Heart left ventricle (tissue), 13 donors: ENCODE measurements around the gene GMPR.

Experiments
- POLR2A ChIP-seq, 2 donors: fragments of 450-650 bp; IDR thresholded peaks; one replicate each; pipeline ENCODE4 v1.6.1; 2017; ENCODE audit warnings: antibody characterized with exemption in 2 of 2, mild to moderate bottlenecking in 2 of 2, moderate library complexity in 2 of 2
- TF ChIP-seq, protein P1 (sequence below), 12 donors: fragments of 200-600 bp; sonication (generic) in 4 of 12; IDR thresholded peaks; one replicate each; pipeline versions ENCODE4 v1.5.0 to v1.8.0; 2018 to 2022; ENCODE audit warnings: antibody characterized with exemption in 12 of 12, mild to moderate bottlenecking in 5 of 12
- donor health status: ischemic (EF 13 %, LVEDD 7.1; RV severe dilation, severe dysfunction).
- donor health status: DM: no; HTN: yes; CAD: no.
- donor health status: DM: no; HTN: no; CAD: no.
- donor health status: ischemic (EF 25% LVEDD 6.9; RV normal size, moderate dysfunction).
- donor health status: ischemic (EF 25% LVEDD 5.7; RV mildly dilated, moderate dysfunction).
- donor health status: ischemic (EF 35%, LVEDD 5.7; RV mildly dilated, moderate dysfunction).
- donor health status: nonischemic (EF 11% LVEDD 7.7; RV severe dilation, severe dysfunction).
- donor health status: DM: yes; HTN: yes; CAD: no.
- donor health status: PGD.
- donor health status: ischemic (EF 29% LVEDD 5.4; RV normal size, mild dysfunction).
- donor health status: nonischemic (EF 23%, LVEDD 6.1; RV moderate dilation, normal function).

DNA sequence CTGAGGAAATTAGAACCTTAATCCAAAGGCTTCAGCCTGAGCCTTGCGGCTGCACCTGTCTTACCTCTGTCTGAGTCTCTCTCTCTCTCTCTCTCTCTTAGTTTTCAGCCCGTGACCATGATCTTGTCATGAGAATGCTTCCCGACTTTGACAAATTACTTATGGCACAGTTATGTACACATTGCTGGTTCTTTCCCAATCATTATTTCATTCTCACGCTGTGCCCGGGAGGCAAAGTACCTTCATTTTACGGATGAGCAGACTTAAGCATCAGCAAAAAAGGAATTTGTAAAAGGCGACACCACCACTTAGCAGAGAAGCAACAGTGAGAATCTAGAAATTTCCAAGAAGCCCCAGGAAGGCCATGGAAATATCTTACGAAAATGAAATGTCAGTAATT is 54.6 kb downstream of the GMPR start:
- TF ChIP-seq, protein P1, sequence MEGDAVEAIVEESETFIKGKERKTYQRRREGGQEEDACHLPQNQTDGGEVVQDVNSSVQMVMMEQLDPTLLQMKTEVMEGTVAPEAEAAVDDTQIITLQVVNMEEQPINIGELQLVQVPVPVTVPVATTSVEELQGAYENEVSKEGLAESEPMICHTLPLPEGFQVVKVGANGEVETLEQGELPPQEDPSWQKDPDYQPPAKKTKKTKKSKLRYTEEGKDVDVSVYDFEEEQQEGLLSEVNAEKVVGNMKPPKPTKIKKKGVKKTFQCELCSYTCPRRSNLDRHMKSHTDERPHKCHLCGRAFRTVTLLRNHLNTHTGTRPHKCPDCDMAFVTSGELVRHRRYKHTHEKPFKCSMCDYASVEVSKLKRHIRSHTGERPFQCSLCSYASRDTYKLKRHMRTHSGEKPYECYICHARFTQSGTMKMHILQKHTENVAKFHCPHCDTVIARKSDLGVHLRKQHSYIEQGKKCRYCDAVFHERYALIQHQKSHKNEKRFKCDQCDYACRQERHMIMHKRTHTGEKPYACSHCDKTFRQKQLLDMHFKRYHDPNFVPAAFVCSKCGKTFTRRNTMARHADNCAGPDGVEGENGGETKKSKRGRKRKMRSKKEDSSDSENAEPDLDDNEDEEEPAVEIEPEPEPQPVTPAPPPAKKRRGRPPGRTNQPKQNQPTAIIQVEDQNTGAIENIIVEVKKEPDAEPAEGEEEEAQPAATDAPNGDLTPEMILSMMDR (IDR thresholded peaks at IDR 0.05) = no peak
- TF ChIP-seq POLR2A (IDR thresholded peaks at IDR 0.05) = no peak
